HL-60 (cell line): ENCODE data around the gene IKZF3.

Experiments
- CTCF ChIP-seq: IDR thresholded peaks from one replicate; pipeline ENCODE4 v1.5.1; 2011; ENCODE audit warnings: low read length, control low read depth, inconsistent platforms; ENCODE audit not compliant: insufficient read depth
- TF ChIP-seq, protein P1 (sequence below): IDR thresholded peaks from 2 replicates; pipeline ENCODE4 v1.6.1; 2012; ENCODE audit warnings: low read depth; ENCODE audit not compliant: insufficient replicate concordance

- no peak for TF ChIP-seq CTCF
- TF ChIP-seq, protein P1, sequence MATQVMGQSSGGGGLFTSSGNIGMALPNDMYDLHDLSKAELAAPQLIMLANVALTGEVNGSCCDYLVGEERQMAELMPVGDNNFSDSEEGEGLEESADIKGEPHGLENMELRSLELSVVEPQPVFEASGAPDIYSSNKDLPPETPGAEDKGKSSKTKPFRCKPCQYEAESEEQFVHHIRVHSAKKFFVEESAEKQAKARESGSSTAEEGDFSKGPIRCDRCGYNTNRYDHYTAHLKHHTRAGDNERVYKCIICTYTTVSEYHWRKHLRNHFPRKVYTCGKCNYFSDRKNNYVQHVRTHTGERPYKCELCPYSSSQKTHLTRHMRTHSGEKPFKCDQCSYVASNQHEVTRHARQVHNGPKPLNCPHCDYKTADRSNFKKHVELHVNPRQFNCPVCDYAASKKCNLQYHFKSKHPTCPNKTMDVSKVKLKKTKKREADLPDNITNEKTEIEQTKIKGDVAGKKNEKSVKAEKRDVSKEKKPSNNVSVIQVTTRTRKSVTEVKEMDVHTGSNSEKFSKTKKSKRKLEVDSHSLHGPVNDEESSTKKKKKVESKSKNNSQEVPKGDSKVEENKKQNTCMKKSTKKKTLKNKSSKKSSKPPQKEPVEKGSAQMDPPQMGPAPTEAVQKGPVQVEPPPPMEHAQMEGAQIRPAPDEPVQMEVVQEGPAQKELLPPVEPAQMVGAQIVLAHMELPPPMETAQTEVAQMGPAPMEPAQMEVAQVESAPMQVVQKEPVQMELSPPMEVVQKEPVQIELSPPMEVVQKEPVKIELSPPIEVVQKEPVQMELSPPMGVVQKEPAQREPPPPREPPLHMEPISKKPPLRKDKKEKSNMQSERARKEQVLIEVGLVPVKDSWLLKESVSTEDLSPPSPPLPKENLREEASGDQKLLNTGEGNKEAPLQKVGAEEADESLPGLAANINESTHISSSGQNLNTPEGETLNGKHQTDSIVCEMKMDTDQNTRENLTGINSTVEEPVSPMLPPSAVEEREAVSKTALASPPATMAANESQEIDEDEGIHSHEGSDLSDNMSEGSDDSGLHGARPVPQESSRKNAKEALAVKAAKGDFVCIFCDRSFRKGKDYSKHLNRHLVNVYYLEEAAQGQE: no peak
Observed at GRCh38 chr17:39774047-39774446, 90.1 kb downstream of the IKZF3 start.
